Measurements from ENCODE around the gene MAP3K4.
"Not testable (repeated sequence)": the region's sequence is repeated elsewhere in the genome, so short reads cannot be mapped to it uniquely, and the experiment has no call there.

DNA sequence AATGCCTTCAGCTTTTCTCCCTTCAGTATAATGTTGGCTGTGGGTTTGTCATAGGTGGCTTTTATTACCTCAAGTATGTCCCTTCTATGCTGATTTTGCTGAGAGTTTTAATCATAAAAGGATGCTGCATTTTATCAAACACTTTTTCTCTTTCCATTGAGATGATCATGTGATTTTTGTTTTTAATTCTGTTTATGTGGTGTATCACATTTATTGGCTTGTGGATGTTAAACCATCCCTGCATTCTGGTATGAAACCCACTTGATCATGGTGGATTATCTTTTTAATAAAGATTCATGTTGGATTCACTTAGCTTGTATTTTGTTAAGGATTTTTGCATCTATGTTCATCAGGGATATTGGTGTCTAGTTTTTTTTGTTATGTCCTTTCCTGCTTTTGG, 131.8 kb downstream of the MAP3K4 start:
- not testable (repeated sequence) for TF ChIP-seq OSR1 (CRISPR knock-in tag; IDR thresholded peaks at IDR 0.05); ZNF70 (CRISPR knock-in tag; IDR thresholded peaks at IDR 0.05); ZFP3 (CRISPR knock-in tag; IDR thresholded peaks at IDR 0.05); GLIS3 (CRISPR knock-in tag; IDR thresholded peaks at IDR 0.05); TOX (CRISPR knock-in tag; IDR thresholded peaks at IDR 0.05; ENCODE audit: borderline replicate concordance); ZFP30 (CRISPR knock-in tag; IDR thresholded peaks at IDR 0.05); ZNF8 (CRISPR knock-in tag; IDR thresholded peaks at IDR 0.05); ARNTL (CRISPR knock-in tag; IDR thresholded peaks at IDR 0.05; ENCODE audit: borderline replicate concordance, low read depth); ZC3H10 (CRISPR knock-in tag; IDR thresholded peaks at IDR 0.05); CSDC2 (CRISPR knock-in tag; IDR thresholded peaks at IDR 0.05)
- TF ChIP-seq, protein P1, sequence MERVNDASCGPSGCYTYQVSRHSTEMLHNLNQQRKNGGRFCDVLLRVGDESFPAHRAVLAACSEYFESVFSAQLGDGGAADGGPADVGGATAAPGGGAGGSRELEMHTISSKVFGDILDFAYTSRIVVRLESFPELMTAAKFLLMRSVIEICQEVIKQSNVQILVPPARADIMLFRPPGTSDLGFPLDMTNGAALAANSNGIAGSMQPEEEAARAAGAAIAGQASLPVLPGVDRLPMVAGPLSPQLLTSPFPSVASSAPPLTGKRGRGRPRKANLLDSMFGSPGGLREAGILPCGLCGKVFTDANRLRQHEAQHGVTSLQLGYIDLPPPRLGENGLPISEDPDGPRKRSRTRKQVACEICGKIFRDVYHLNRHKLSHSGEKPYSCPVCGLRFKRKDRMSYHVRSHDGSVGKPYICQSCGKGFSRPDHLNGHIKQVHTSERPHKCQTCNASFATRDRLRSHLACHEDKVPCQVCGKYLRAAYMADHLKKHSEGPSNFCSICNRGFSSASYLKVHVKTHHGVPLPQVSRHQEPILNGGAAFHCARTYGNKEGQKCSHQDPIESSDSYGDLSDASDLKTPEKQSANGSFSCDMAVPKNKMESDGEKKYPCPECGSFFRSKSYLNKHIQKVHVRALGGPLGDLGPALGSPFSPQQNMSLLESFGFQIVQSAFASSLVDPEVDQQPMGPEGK (CRISPR knock-in tag; IDR thresholded peaks at IDR 0.05; ENCODE audit: borderline replicate concordance), result not testable (repeated sequence)
